CD8-positive, alpha-beta memory T cell (primary cell): ENCODE results near the gene OGFRL1. TPM values are rescaled to one million over a fixed set of nuclear protein-coding genes. Genes with fewer than 3 reads are reported as not detected.

Experiments used
- CTCF ChIA-PET: fragments of 350-600 bp; sonication (Branson Sonifier 250); formaldehyde crosslinking; loops from one replicate; lab custom pipeline; 2021; ENCODE audit warnings: antibody characterized with exemption; lab: Charles Lee
- POLR2A ChIA-PET: fragments of 350-600 bp; sonication (Branson Sonifier 250); formaldehyde crosslinking; loops from one replicate; lab custom pipeline; 2021; ENCODE audit warnings: antibody characterized with exemption; lab: Charles Lee
- DNase-seq, 5 donors: peaks; one replicate each; pipeline versions ENCODE4 v3.0.0 to v3.0.0-alpha.2; 2020 to 2022; ENCODE audit warnings: mixed read lengths in 1 of 5
- H3K27ac ChIP-seq: one replicate; pipeline ENCODE4 v1.7.0; 2013; ENCODE audit warnings: low read depth, mild to moderate bottlenecking, low read length, moderate library complexity
- H3K27me3 ChIP-seq: 2 replicates; pipeline ENCODE4 v1.7.0; 2013; ENCODE audit warnings: low read length, mild to moderate bottlenecking; ENCODE audit not compliant: insufficient read depth, poor library complexity, severe bottlenecking
- H3K36me3 ChIP-seq: 2 replicates; pipeline ENCODE4 v1.7.0; 2013; ENCODE audit warnings: mild to moderate bottlenecking, low read length, moderate library complexity; ENCODE audit not compliant: insufficient read depth
- H3K4me1 ChIP-seq: 2 replicates; pipeline ENCODE4 v1.7.0; 2013; ENCODE audit warnings: mild to moderate bottlenecking, low read length, moderate library complexity; ENCODE audit not compliant: insufficient read depth
- H3K4me3 ChIP-seq: 2 replicates; pipeline ENCODE4 v1.7.0; 2013; ENCODE audit warnings: mild to moderate bottlenecking, low read length
- H3K9me3 ChIP-seq: 2 replicates; pipeline ENCODE4 v1.7.0; 2013; ENCODE audit warnings: mild to moderate bottlenecking, low read length
- H3K27ac Mint-ChIP-seq, 8 donors: one replicate each; pipeline ENCODE4 v1.8.0; 2020 to 2021; ENCODE audit warnings: mixed read lengths in 8 of 8, mild to moderate bottlenecking in 6 of 8, inconsistent platforms in 3 of 8, moderate library complexity in 3 of 8
- H3K27me3 Mint-ChIP-seq, 2 donors: one replicate each; pipeline ENCODE4 v1.8.0; 2020 to 2021; ENCODE audit warnings: mixed read lengths in 2 of 2, mild to moderate bottlenecking in 1 of 2, moderate library complexity in 1 of 2
- H3K36me3 Mint-ChIP-seq, 3 donors: one replicate each; pipeline ENCODE4 v1.8.0; 2020 to 2021; ENCODE audit warnings: mixed read lengths in 3 of 3, inconsistent platforms in 1 of 3, mild to moderate bottlenecking in 1 of 3
- H3K4me1 Mint-ChIP-seq, 3 donors: one replicate each; pipeline ENCODE4 v1.8.0; 2020 to 2021; ENCODE audit warnings: mixed read lengths in 3 of 3, inconsistent platforms in 1 of 3, mild to moderate bottlenecking in 1 of 3
- H3K4me3 Mint-ChIP-seq, 7 donors: one replicate each; pipeline ENCODE4 v1.8.0; 2020 to 2021; ENCODE audit warnings: mixed read lengths in 7 of 7, mild to moderate bottlenecking in 6 of 7, moderate library complexity in 4 of 7, inconsistent platforms in 2 of 7
- H3K9me3 Mint-ChIP-seq, 5 donors: one replicate each; pipeline ENCODE4 v1.8.0; 2020 to 2022; ENCODE audit warnings: mixed read lengths in 5 of 5, mild to moderate bottlenecking in 3 of 5, moderate library complexity in 2 of 5, inconsistent platforms in 1 of 5
- polyA plus RNA-seq: library from polyadenylated mRNA; unstranded; fragments of 300-500 nt; fragmentation: Illumina TruSeq; gene quantifications from one replicate; pipeline ENCODE4 v1.2.3, GENCODE V29; 2021
- total RNA-seq, 2 experiments: library from RNA; stranded (reverse); gene quantifications; one replicate each; pipeline ENCODE4 v1.2.3, GENCODE V29; 2021

OGFRL1 gene
- 1 to 10 TPM; 5.5 to 5.6 TPM for total RNA-seq
- 4.1 TPM for polyA plus RNA-seq

- Histone ChIP-seq H3K4me1 (peaks cover 14% of the 10 kb centered on the region), H3K9me3 (no peaks in the 10 kb centered on the region), H3K36me3 (no peaks in the 10 kb centered on the region), H3K4me3 (peak within 1 kb of the TSS; percentile 54), H3K27ac (peak within 1 kb of the TSS; percentile 60), H3K27me3 (no peaks in the 10 kb centered on the region)
- H3K36me3 Mint-ChIP-seq = peaks cover 0 to 5% (median 0%) of the 10 kb centered on the region in 3 donors
- ChIA-PET POLR2A (interaction anchor here (0.9 to 1.2 kb wide), 4 partner anchors 50 to 875 kb away, joined by 3 to 7 read pairs (median 4); partner anchors contain the start of gene FAM135A), CTCF (interaction anchor here (0.6 to 2.5 kb wide), 14 partner anchors 8 to 98 kb away, joined by 3 to 10 read pairs (median 4); no protein-coding TSS in a partner anchor)
- peak; percentile 61 to 81 (median 73) for DNase-seq
- H3K27ac Mint-ChIP-seq = peak within 1 kb of the TSS; percentile 75 to 94 (median 86)
- no peaks in the 10 kb centered on the region for H3K27me3 Mint-ChIP-seq
- H3K4me3 Mint-ChIP-seq = peak within 1 kb of the TSS; percentile 83 to 94 (median 88)
- H3K9me3 Mint-ChIP-seq = no peaks in the 10 kb centered on the region
- H3K4me1 Mint-ChIP-seq = peaks cover 44 to 52% (median 50%) of the 10 kb centered on the region in 3 donors
These were observed at the start of gene OGFRL1 for GRCh38 chr6:71288228-71289038. Gene OGFRL1, plus strand, starts transcription at chr6:71288811. Its CDS starts 126 bp downstream, at chr6:71288937.

GRCh38 chr6:71239694-71240093 is 48.9 kb upstream of the OGFRL1 start:
- H3K4me1 Mint-ChIP-seq = no peaks in the 10 kb centered on the region
- no peak for DNase-seq
- H3K9me3 Mint-ChIP-seq = peaks cover 0 to 9% (median 2%) of the 10 kb centered on the region in 5 donors
- POLR2A ChIA-PET = no interaction called here
- Histone ChIP-seq H3K4me1 (no peaks in the 10 kb centered on the region), H3K4me3 (no peak overlapping the region), H3K9me3 (no peaks in the 10 kb centered on the region), H3K27me3 (no peaks in the 10 kb centered on the region), H3K36me3 (no peaks in the 10 kb centered on the region), H3K27ac (no peak overlapping the region)
- H3K27me3 Mint-ChIP-seq = peaks cover 15 to 26% of the 10 kb centered on the region in 2 donors
- H3K27ac Mint-ChIP-seq = no peak overlapping the region
- CTCF ChIA-PET = no interaction called here
- H3K4me3 Mint-ChIP-seq = no peak overlapping the region
- peaks cover 0 to 11% (median 0%) of the 10 kb centered on the region in 3 donors for H3K36me3 Mint-ChIP-seq

GRCh38 chr6:71245265-71246049 is 43.2 kb upstream of the OGFRL1 start:
- H3K4me3 ChIP-seq = no peak overlapping the region
- Mint-ChIP-seq H3K4me1 (peaks cover 9% of the 10 kb centered on the region in 3 donors), H3K4me3 (no peak overlapping the region), H3K9me3 (peaks cover 0 to 9% (median 2%) of the 10 kb centered on the region in 5 donors), H3K36me3 (peaks cover 0 to 12% (median 0%) of the 10 kb centered on the region in 3 donors), H3K27ac (no peak overlapping the region), H3K27me3 (peaks cover 0 to 2% of the 10 kb centered on the region in 2 donors)
- no peaks in the 10 kb centered on the region for H3K36me3 ChIP-seq
- no peak overlapping the region for H3K27ac ChIP-seq
- H3K27me3 ChIP-seq = no peaks in the 10 kb centered on the region
- CTCF ChIA-PET = no interaction called here
- no peaks in the 10 kb centered on the region for H3K9me3 ChIP-seq
- no peaks in the 10 kb centered on the region for H3K4me1 ChIP-seq
- POLR2A ChIA-PET = no interaction called here
- DNase-seq = no peak

GRCh38 chr6:71246596-71246995 is 42.0 kb upstream of the OGFRL1 start:
- H3K4me1 ChIP-seq = no peaks in the 10 kb centered on the region
- no peak overlapping the region for H3K27ac ChIP-seq
- no peak overlapping the region for H3K4me3 Mint-ChIP-seq
- peak overlapping the region in 1 of 8 donors; percentile 43 for H3K27ac Mint-ChIP-seq
- no peak overlapping the region for H3K4me3 ChIP-seq
- peaks cover 9 to 12% (median 9%) of the 10 kb centered on the region in 3 donors for H3K4me1 Mint-ChIP-seq
- no peak for DNase-seq
- POLR2A ChIA-PET = no interaction called here
- H3K9me3 ChIP-seq = no peaks in the 10 kb centered on the region
- H3K36me3 Mint-ChIP-seq = peaks cover 0 to 12% (median 0%) of the 10 kb centered on the region in 3 donors
- H3K36me3 ChIP-seq = no peaks in the 10 kb centered on the region
- peaks cover 0 to 8% of the 10 kb centered on the region in 2 donors for H3K27me3 Mint-ChIP-seq
- peaks cover 0 to 9% (median 2%) of the 10 kb centered on the region in 5 donors for H3K9me3 Mint-ChIP-seq
- H3K27me3 ChIP-seq = no peaks in the 10 kb centered on the region
- CTCF ChIA-PET = no interaction called here

GRCh38 chr6:71248306-71248765 is 40.3 kb upstream of the OGFRL1 start:
- no peak for DNase-seq
- no peak overlapping the region for H3K27ac ChIP-seq
- no peaks in the 10 kb centered on the region for H3K4me1 ChIP-seq
- no peaks in the 10 kb centered on the region for H3K9me3 ChIP-seq
- Mint-ChIP-seq H3K4me1 (peaks cover 9 to 12% (median 9%) of the 10 kb centered on the region in 3 donors), H3K9me3 (peaks cover 0 to 2% (median 0%) of the 10 kb centered on the region in 5 donors), H3K27ac (no peak overlapping the region), H3K36me3 (peaks cover 0 to 3% (median 0%) of the 10 kb centered on the region in 3 donors), H3K4me3 (no peak overlapping the region), H3K27me3 (peaks cover 2 to 22% of the 10 kb centered on the region in 2 donors)
- CTCF ChIA-PET = no interaction called here
- no peaks in the 10 kb centered on the region for H3K36me3 ChIP-seq
- H3K27me3 ChIP-seq = no peaks in the 10 kb centered on the region
- no peak overlapping the region for H3K4me3 ChIP-seq
- POLR2A ChIA-PET = no interaction called here

- peaks cover 0 to 2% (median 0%) of the 10 kb centered on the region in 5 donors for H3K9me3 Mint-ChIP-seq
- Histone ChIP-seq H3K4me3 (no peak overlapping the region), H3K36me3 (no peaks in the 10 kb centered on the region), H3K27ac (no peak overlapping the region), H3K9me3 (no peaks in the 10 kb centered on the region), H3K4me1 (no peaks in the 10 kb centered on the region), H3K27me3 (no peaks in the 10 kb centered on the region)
- no peak for DNase-seq
- ChIA-PET CTCF (no interaction called here), POLR2A (no interaction called here)
- H3K4me1 Mint-ChIP-seq = peaks cover 9 to 12% (median 9%) of the 10 kb centered on the region in 3 donors
- peaks cover 0 to 3% (median 0%) of the 10 kb centered on the region in 3 donors for H3K36me3 Mint-ChIP-seq
- H3K27ac Mint-ChIP-seq = no peak overlapping the region
- H3K27me3 Mint-ChIP-seq = peaks cover 2 to 22% of the 10 kb centered on the region in 2 donors
- H3K4me3 Mint-ChIP-seq = no peak overlapping the region
These were observed 39.6 kb upstream of the OGFRL1 start for GRCh38 chr6:71248878-71249544.

GRCh38 chr6:71250099-71250602 is 38.5 kb upstream of the OGFRL1 start:
- no peak overlapping the region for H3K4me3 ChIP-seq
- Mint-ChIP-seq H3K9me3 (peaks cover 0 to 2% (median 0%) of the 10 kb centered on the region in 5 donors), H3K27ac (peak overlapping the region in 6 of 8 donors; percentile 22 to 88 (median 56)), H3K4me3 (peak overlapping the region in 3 of 7 donors; percentile 19 to 29 (median 24)), H3K36me3 (peaks cover 0 to 3% (median 0%) of the 10 kb centered on the region in 3 donors), H3K4me1 (peaks cover 9 to 12% (median 9%) of the 10 kb centered on the region in 3 donors), H3K27me3 (peaks cover 2 to 22% of the 10 kb centered on the region in 2 donors)
- no peaks in the 10 kb centered on the region for H3K27me3 ChIP-seq
- DNase-seq = no peak
- no peaks in the 10 kb centered on the region for H3K4me1 ChIP-seq
- POLR2A ChIA-PET = no interaction called here
- no peaks in the 10 kb centered on the region for H3K9me3 ChIP-seq
- H3K27ac ChIP-seq = no peak overlapping the region
- H3K36me3 ChIP-seq = no peaks in the 10 kb centered on the region
- CTCF ChIA-PET = interaction anchor here (0.9 kb wide), 1 partner anchor 38 kb away, joined by 3 read pairs; the partner anchor contains the start of gene OGFRL1
